ENCODE data around the gene CNTROB.

GRCh38 chr17:7951143-7951792 lies 19.3 kb downstream of the CNTROB start:
- no peak for TF ChIP-seq CTCF (IDR thresholded peaks at IDR 0.05)
- TF ChIP-seq POLR2AphosphoS5 (IDR thresholded peaks at IDR 0.05): no peak
- no peak for TF ChIP-seq POLR2A (IDR thresholded peaks at IDR 0.05)

All from transverse colon (tissue), 4 donors.